Progenitor cell of endocrine pancreas (in vitro differentiated cells): Measurements from ENCODE around the gene SLC44A5. TPM values are rescaled to one million over a fixed set of nuclear protein-coding genes. Genes with fewer than 3 reads are reported as not detected.

Experiments used
- DNase-seq: peaks from one replicate; pipeline ENCODE4 v3.0.0; 2021; ENCODE audit warnings: low spot score; ENCODE audit not compliant: unreplicated experiment
- H3K27ac Mint-ChIP-seq: 2 replicates; pipeline ENCODE4 v1.8.0; 2021; ENCODE audit warnings: mild to moderate bottlenecking, moderate library complexity, mixed read lengths
- H3K27me3 Mint-ChIP-seq: 2 replicates; pipeline ENCODE4 v1.8.0; 2021; ENCODE audit warnings: mixed read lengths
- H3K36me3 Mint-ChIP-seq: 2 replicates; pipeline ENCODE4 v1.8.0; 2022; ENCODE audit warnings: mixed read lengths; ENCODE audit not compliant: insufficient read depth
- H3K4me1 Mint-ChIP-seq: 2 replicates; pipeline ENCODE4 v1.8.0; 2021; ENCODE audit warnings: low read depth, mixed read lengths
- H3K4me3 Mint-ChIP-seq: 2 replicates; pipeline ENCODE4 v1.8.0; 2021; ENCODE audit warnings: low read depth, mild to moderate bottlenecking, moderate library complexity, mixed read lengths
- H3K9me3 Mint-ChIP-seq: 2 replicates; pipeline ENCODE4 v1.8.0; 2021; ENCODE audit warnings: low read depth, mixed read lengths
- CTCF ChIP-seq: fragments of 200-600 bp; sonication (generic); IDR thresholded peaks from one replicate; pipeline ENCODE4 v1.5.0; 2021; ENCODE audit warnings: antibody characterized with exemption, mild to moderate bottlenecking; ENCODE audit not compliant: unreplicated experiment
- total RNA-seq: library from RNA; stranded (reverse); gene quantifications from 2 replicates; pipeline ENCODE4 v1.2.1, GENCODE V29; 2021

Gene SLC44A5
- total RNA-seq, 1 donor from 2014 or later, result 8.8 TPM

GRCh38 chr1:75330624-75331023 is 280.3 kb downstream of the SLC44A5 start:
- DNase-seq, result no peak
- H3K27ac Mint-ChIP-seq, result no peak overlapping the region
- H3K4me1 Mint-ChIP-seq, result peaks cover 10% of the 10 kb centered on the region
- no peak overlapping the region for H3K4me3 Mint-ChIP-seq
- no peak for TF ChIP-seq CTCF
- no peaks in the 10 kb centered on the region for H3K27me3 Mint-ChIP-seq
- no peaks in the 10 kb centered on the region for H3K36me3 Mint-ChIP-seq
- H3K9me3 Mint-ChIP-seq, result no peaks in the 10 kb centered on the region

- H3K27ac Mint-ChIP-seq, result no peak overlapping the region
- DNase-seq, result no peak
- no peaks in the 10 kb centered on the region for H3K9me3 Mint-ChIP-seq
- no peak overlapping the region for H3K4me3 Mint-ChIP-seq
- no peaks in the 10 kb centered on the region for H3K36me3 Mint-ChIP-seq
- no peaks in the 10 kb centered on the region for H3K27me3 Mint-ChIP-seq
- peaks cover 3% of the 10 kb centered on the region for H3K4me1 Mint-ChIP-seq
- no peak for TF ChIP-seq CTCF
These were observed 282.2 kb downstream of the SLC44A5 start for GRCh38 chr1:75328691-75329090.

GRCh38 chr1:75327395-75327794 is 283.5 kb downstream of the SLC44A5 start:
- no peak overlapping the region for H3K27ac Mint-ChIP-seq
- peaks cover 1% of the 10 kb centered on the region for H3K36me3 Mint-ChIP-seq
- no peaks in the 10 kb centered on the region for H3K27me3 Mint-ChIP-seq
- H3K4me3 Mint-ChIP-seq, result no peak overlapping the region
- TF ChIP-seq CTCF, result no peak
- H3K9me3 Mint-ChIP-seq, result peaks cover 3% of the 10 kb centered on the region
- no peak for DNase-seq
- H3K4me1 Mint-ChIP-seq, result no peaks in the 10 kb centered on the region

- Mint-ChIP-seq H3K27me3 (peaks cover 18% of the 10 kb centered on the region), H3K27ac (no peak overlapping the region), H3K9me3 (peaks cover 7% of the 10 kb centered on the region), H3K36me3 (peaks cover 1% of the 10 kb centered on the region), H3K4me1 (no peaks in the 10 kb centered on the region), H3K4me3 (no peak overlapping the region)
- TF ChIP-seq CTCF, result no peak
- DNase-seq, result no peak
These were observed 292.9 kb downstream of the SLC44A5 start for GRCh38 chr1:75317976-75318375.

- Mint-ChIP-seq H3K36me3 (no peaks in the 10 kb centered on the region), H3K4me3 (no peak overlapping the region), H3K27me3 (peaks cover 18% of the 10 kb centered on the region), H3K9me3 (peaks cover under 1% of the 10 kb centered on the region), H3K4me1 (no peaks in the 10 kb centered on the region), H3K27ac (no peak overlapping the region)
- no peak for DNase-seq
- no peak for TF ChIP-seq CTCF
These were observed 294.7 kb downstream of the SLC44A5 start for GRCh38 chr1:75316230-75316629.
